ENCODE results near the gene FOXP3.

FOXP3 gene

DNA sequence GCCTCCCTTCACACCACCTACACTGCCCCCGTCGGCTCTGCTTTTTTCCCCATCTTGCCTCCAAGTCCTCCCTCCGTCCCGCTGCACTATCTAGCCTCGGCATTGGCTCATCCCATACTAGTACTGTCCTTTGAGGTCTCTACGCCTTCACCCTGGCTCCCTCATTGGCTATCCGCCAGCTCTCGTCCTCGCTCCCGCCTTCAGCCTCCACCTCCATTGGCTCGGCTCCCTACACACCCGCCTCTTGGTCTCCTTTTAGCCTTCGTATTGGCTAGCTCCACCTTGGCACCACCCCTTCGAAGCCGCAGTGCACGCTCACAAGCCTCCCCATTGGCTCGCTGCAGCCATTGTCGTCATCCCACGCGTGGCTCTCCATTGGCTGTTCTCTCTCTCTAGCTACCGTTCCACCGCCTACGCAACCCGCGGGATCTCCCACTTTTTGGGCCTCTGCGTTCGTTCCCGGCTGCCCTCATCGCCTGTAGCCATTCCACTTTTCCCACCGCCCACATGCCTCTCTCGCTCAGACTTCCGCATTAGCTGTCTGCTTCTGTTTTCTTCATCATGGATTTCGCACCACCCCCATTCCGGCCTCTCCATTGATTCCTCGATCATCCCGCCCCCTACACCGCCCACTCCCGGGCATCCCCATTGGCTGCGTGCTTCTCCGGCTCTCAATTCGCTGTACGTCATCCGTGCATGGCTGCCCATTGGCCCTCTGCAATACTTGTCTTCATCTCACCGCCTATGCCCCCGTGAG lies 4.7 kb upstream of the FOXP3 start:
- H3K4me3 ChIP-seq (ENCODE audit: control insufficient read depth, low read depth, low read length): peak overlapping the region; percentile 68
- peak; percentile 97 for DNase-seq (ENCODE audit: low read depth)
- no peak for TF ChIP-seq CTCF (conservative IDR thresholded peaks at IDR 0.05; ENCODE audit: control insufficient read depth, insufficient read depth, low read depth, low read length)

- peak overlapping the region; percentile 68 for H3K4me3 ChIP-seq (ENCODE audit: control insufficient read depth, low read depth, low read length)
- no peak for DNase-seq (ENCODE audit: low read depth)
- TF ChIP-seq CTCF (conservative IDR thresholded peaks at IDR 0.05; ENCODE audit: control insufficient read depth, insufficient read depth, low read depth, low read length): no peak
Measured at GRCh38 chrX:49268702-49269009, 4.1 kb upstream of the FOXP3 start.

DNA sequence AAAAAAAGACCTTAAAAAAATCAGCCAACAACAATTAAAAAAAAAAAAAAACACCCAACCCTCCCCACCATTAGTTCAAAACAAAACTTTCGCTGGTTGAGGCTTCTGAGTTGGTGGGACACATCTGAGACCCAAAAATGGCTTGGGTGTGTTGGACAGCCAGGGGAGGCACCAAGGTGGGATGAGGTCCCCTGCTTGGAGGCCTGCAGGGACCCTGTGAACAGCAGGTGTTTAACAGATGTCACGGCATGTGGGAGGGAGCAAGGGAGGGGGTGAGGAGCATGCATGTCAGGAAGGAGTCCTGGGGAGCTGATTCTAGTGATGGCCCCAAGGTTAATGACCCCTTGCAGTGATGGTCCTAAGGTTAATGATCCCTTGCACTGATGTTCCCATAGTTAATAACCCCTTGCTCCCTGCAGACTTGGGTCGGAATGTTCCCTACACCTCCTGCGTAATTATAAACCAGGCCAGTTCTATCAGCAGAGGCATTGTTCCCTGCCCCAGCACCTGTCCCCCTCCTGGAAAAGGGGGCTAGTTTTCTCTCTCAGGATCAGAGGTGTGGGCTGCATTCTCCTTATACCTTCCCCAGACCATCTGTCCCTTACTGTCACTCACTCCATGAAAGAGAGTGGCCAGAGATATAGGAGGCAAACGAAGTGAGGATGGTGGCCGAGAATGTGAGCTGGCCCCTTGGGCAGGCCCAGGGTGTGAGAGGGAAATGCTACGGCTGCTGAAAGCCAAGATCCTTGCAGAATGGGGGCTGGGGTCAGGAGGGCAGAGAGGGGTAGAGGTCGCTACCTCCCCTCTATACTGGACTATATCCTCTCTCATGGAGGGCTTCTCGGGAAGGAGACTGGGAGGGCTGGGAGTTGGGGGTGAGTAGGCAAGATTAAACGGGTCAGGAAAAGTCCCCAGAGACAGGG lies 2.3 kb upstream of the FOXP3 start:
- TF ChIP-seq CTCF (conservative IDR thresholded peaks at IDR 0.05; ENCODE audit: control insufficient read depth, insufficient read depth, low read depth, low read length): no peak

GRCh38 chrX:49263631-49264030 lies 879 bp downstream of the FOXP3 start:
- TF ChIP-seq CTCF (conservative IDR thresholded peaks at IDR 0.05; ENCODE audit: control insufficient read depth, insufficient read depth, low read depth, low read length): no peak
- H3K4me3 ChIP-seq (ENCODE audit: control insufficient read depth, low read depth, low read length): no peak overlapping the region
- DNase-seq (ENCODE audit: low read depth): no peak

More for the DNA sequence above, 2.3 kb upstream of the FOXP3 start:
- no peak for DNase-seq (ENCODE audit: low read depth)
- H3K4me3 ChIP-seq (ENCODE audit: control insufficient read depth, low read depth, low read length): no peak overlapping the region

DNA sequence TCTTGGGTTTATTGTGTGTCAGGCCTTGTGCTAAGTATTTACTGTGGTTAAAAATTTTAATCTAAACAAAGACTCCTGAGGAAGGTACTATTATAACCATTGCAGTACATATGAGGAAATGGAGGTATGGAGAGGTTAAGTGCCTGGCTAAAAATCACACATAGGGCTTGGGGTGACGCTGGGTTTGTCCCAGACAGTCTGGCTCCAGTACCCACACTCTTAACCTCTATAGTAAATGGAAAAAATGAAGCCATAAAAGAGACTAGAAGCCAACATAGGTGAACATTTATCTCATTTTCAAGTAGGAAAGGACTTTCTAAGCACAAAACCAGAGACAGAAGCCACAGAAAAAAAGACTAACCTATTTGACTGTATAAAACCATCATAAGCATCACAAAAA lies 1.9 kb downstream of the FOXP3 start:
- H3K4me3 ChIP-seq (ENCODE audit: control insufficient read depth, low read depth, low read length): no peak overlapping the region
- no peak for DNase-seq (ENCODE audit: low read depth)
- TF ChIP-seq CTCF (conservative IDR thresholded peaks at IDR 0.05; ENCODE audit: control insufficient read depth, insufficient read depth, low read depth, low read length): no peak

DNA sequence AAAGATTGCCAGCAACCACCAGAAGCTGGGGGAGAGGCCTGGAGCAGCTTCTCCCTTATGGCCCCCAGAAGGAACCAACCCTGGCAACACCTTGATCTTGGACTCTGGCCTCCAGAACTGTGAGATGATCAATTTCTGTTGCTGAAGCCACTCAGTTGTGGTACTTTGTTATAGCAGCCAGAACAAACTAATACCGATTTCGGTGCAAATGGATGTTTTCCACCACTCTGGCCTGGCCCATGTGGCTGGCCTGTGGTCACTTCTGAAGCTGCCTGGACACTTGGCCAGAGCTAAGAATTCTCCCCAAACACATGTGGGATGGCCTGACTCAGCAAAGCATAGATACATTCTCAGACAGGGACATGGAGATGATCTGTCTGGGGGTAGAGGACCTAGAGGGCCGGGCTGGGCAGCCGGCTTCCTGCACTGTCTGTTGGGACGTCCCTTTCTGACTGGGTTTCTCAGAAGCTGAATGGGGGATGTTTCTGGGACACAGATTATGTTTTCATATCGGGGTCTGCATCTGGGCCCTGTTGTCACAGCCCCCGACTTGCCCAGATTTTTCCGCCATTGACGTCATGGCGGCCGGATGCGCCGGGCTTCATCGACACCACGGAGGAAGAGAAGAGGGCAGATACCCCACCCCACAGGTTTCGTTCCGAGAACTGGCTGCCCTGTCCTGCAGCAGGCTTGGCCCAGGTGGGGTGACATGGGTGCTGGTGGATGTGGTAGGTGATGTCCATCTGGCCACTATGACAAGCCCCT lies 4.1 kb downstream of the FOXP3 start:
- no peak for DNase-seq (ENCODE audit: low read depth)
- no peak overlapping the region for H3K4me3 ChIP-seq (ENCODE audit: control insufficient read depth, low read depth, low read length)
- TF ChIP-seq CTCF (conservative IDR thresholded peaks at IDR 0.05; ENCODE audit: control insufficient read depth, insufficient read depth, low read depth, low read length): no peak
